PC-3 (cell line): ENCODE results near the gene LPAR1.

Experiments
- CTCF ChIP-seq: fragments of 300-600 bp; sonication (generic); conservative IDR thresholded peaks from 2 replicates; pipeline ENCODE4 v1.5.1; 2017; ENCODE audit warnings: antibody characterized with exemption, low read depth, mild to moderate bottlenecking, low read length
- EZH2 ChIP-seq: fragments of 300-600 bp; sonication (generic); IDR thresholded peaks from one replicate; pipeline ENCODE4 v1.6.1; 2017; ENCODE audit warnings: antibody characterized with exemption, mild to moderate bottlenecking, low read length; ENCODE audit not compliant: unreplicated experiment
- EZH2phosphoT487 ChIP-seq: fragments of 300-600 bp; sonication (generic); IDR thresholded peaks from 2 replicates; pipeline ENCODE4 v1.6.1; 2018; ENCODE audit warnings: mild to moderate bottlenecking, antibody characterized with exemption, low read length, borderline replicate concordance

- TF ChIP-seq CTCF (no peak), EZH2 (no peak), EZH2phosphoT487 (no peak)
These were observed 38.9 kb downstream of the LPAR1 start for GRCh38 chr9:110999379-110999778.
